Activated B cell treated with CpG ODN at 0.5 μM for 24 hours (primary cell): ENCODE results near the gene CD300E. TPM values are rescaled to one million over a fixed set of nuclear protein-coding genes. Genes with fewer than 3 reads are reported as not detected.

Experiments used
- ATAC-seq: fragments of 200-7000 bp; cut with Tn5 transposase; one replicate; pipeline ENCODE4 v1.10.0; 2021; ENCODE audit warnings: low read depth, mild to moderate bottlenecking, moderate library complexity
- CTCF ChIA-PET: fragments of 350-600 bp; sonication (Branson Sonifier 250); formaldehyde crosslinking; loops from one replicate; lab custom pipeline; 2021; ENCODE audit warnings: antibody characterized with exemption; lab: Charles Lee
- POLR2A ChIA-PET: fragments of 350-600 bp; sonication (Branson Sonifier 250); formaldehyde crosslinking; loops from one replicate; lab custom pipeline; 2021; ENCODE audit warnings: antibody characterized with exemption; lab: Charles Lee
- DNase-seq: peaks from one replicate; pipeline ENCODE4 v3.0.0; 2022
- H3K27ac Mint-ChIP-seq: one replicate; pipeline ENCODE4 v1.8.0; 2020; ENCODE audit warnings: mixed read lengths
- H3K27me3 Mint-ChIP-seq: one replicate; pipeline ENCODE4 v1.8.0; 2021; ENCODE audit warnings: mixed read lengths
- H3K36me3 Mint-ChIP-seq: one replicate; pipeline ENCODE4 v1.8.0; 2021; ENCODE audit warnings: low read depth, mixed read lengths
- H3K4me1 Mint-ChIP-seq: one replicate; pipeline ENCODE4 v1.8.0; 2021; ENCODE audit warnings: mixed read lengths
- H3K4me3 Mint-ChIP-seq: one replicate; pipeline ENCODE4 v1.8.0; 2020; ENCODE audit warnings: mild to moderate bottlenecking, mixed read lengths
- H3K9me3 Mint-ChIP-seq: one replicate; pipeline ENCODE4 v1.8.0; 2020; ENCODE audit warnings: mixed read lengths
- CTCF ChIP-seq: fragments of 200-600 bp; IDR thresholded peaks from one replicate; pipeline ENCODE4 v1.8.0; 2022; ENCODE audit warnings: antibody characterized with exemption, mild to moderate bottlenecking
- intact Hi-C: fragments of 100-400 bp; cut with micrococcal nuclease; formaldehyde crosslinking; loops from one replicate; pipeline ENCODE4 v1.15.1; 2024
- total RNA-seq: library from RNA; stranded (reverse); gene quantifications from 2 replicates; pipeline ENCODE4 v1.2.3, GENCODE V29; 2022

Gene CD300E
- total RNA-seq, 1 donor from 2014 or later = 0.09 TPM

GRCh38 chr17:74569020-74570003 is 54.2 kb downstream of the CD300E start:
- no peak for DNase-seq
- H3K27ac Mint-ChIP-seq = no peak overlapping the region
- CTCF ChIA-PET = no interaction called here

GRCh38 chr17:74568106-74568873 is 55.2 kb downstream of the CD300E start:
- H3K36me3 Mint-ChIP-seq = no peaks in the 10 kb centered on the region
- intact Hi-C loops = loop anchor here (5.0 kb wide), 1 partner anchor 294 kb away; no protein-coding TSS in a partner anchor
- no peaks in the 10 kb centered on the region for H3K9me3 Mint-ChIP-seq
- peaks cover 3% of the 10 kb centered on the region for H3K4me1 Mint-ChIP-seq
- ChIA-PET CTCF (interaction anchor here (1.2 to 3.3 kb wide), 3 partner anchors 8 to 169 kb away, joined by 6 to 21 read pairs (median 19); partner anchors contain the start of gene RAB37), POLR2A (interaction anchor here (0.6 kb wide), 1 partner anchor 805 kb away, joined by 8 read pairs; no protein-coding TSS in a partner anchor)
- H3K27ac Mint-ChIP-seq = no peak overlapping the region
- peaks cover 41% of the 10 kb centered on the region for H3K27me3 Mint-ChIP-seq
- DNase-seq (no peak), ATAC-seq (no peak)
- H3K4me3 Mint-ChIP-seq = no peak overlapping the region
- no peak for TF ChIP-seq CTCF

More at GRCh38 chr17:74569020-74570003, 54.2 kb downstream of the CD300E start:
- intact Hi-C loops = loop anchor here (5.0 kb wide), 1 partner anchor 293 kb away; no protein-coding TSS in a partner anchor
- peaks cover 3% of the 10 kb centered on the region for H3K4me1 Mint-ChIP-seq
- H3K4me3 Mint-ChIP-seq = no peak overlapping the region
- peak; percentile 25 for ATAC-seq
- no peaks in the 10 kb centered on the region for H3K36me3 Mint-ChIP-seq
- POLR2A ChIA-PET = no interaction called here
- peaks cover 35% of the 10 kb centered on the region for H3K27me3 Mint-ChIP-seq
- H3K9me3 Mint-ChIP-seq = no peaks in the 10 kb centered on the region
- no peak for TF ChIP-seq CTCF

GRCh38 chr17:74567397-74567796 is 56.1 kb downstream of the CD300E start, which contains the start of gene CD300H:
Gene CD300H (minus strand): TSS chr17:74567509.
- ATAC-seq = no peak
- ChIA-PET CTCF (interaction anchor here (1.2 to 3.3 kb wide), 8 partner anchors 9 to 391 kb away, joined by 3 to 21 read pairs (median 6); partner anchors contain the start of gene RAB37), POLR2A (no interaction called here)
- Mint-ChIP-seq H3K4me1 (peaks cover 3% of the 10 kb centered on the region), H3K4me3 (no peak within 1 kb of the TSS), H3K36me3 (no peaks in the 10 kb centered on the region), H3K27ac (no peak within 1 kb of the TSS), H3K27me3 (peaks cover 41% of the 10 kb centered on the region), H3K9me3 (no peaks in the 10 kb centered on the region)
- intact Hi-C loops = loop anchor here (5.0 kb wide), 1 partner anchor 295 kb away; no protein-coding TSS in a partner anchor
- DNase-seq = no peak
- TF ChIP-seq CTCF = no peak

- POLR2A ChIA-PET = interaction anchor here (1.0 kb wide), 1 partner anchor 75 kb away, joined by 3 read pairs; no protein-coding TSS in a partner anchor
- H3K4me3 Mint-ChIP-seq = no peak overlapping the region
- DNase-seq = no peak
- H3K4me1 Mint-ChIP-seq = peaks cover 9% of the 10 kb centered on the region
- H3K27ac Mint-ChIP-seq = no peak overlapping the region
- H3K27me3 Mint-ChIP-seq = peaks cover 40% of the 10 kb centered on the region
- TF ChIP-seq CTCF = no peak
- H3K9me3 Mint-ChIP-seq = no peaks in the 10 kb centered on the region
- H3K36me3 Mint-ChIP-seq = no peaks in the 10 kb centered on the region
- intact Hi-C loops = loop anchor here (1.0 to 5.0 kb wide), 3 partner anchors 80 to 296 kb away; no protein-coding TSS in a partner anchor
- CTCF ChIA-PET = interaction anchor here (0.6 to 3.3 kb wide), 16 partner anchors 9 to 392 kb away, joined by 3 to 21 read pairs (median 4); partner anchors contain the start of gene RAB37
- ATAC-seq = peak; percentile 54
Observed at GRCh38 chr17:74566132-74566753, 57.3 kb downstream of the CD300E start.
